ENCODE measurements around the gene NHSL2.
A peak's percentile ranks its signal among the peaks of the same experiment; 100 is the strongest.
"Not testable (repeated sequence)": the region's sequence is repeated elsewhere in the genome, so short reads cannot be mapped to it uniquely, and the experiment has no call there.

NHSL2 gene

DNA sequence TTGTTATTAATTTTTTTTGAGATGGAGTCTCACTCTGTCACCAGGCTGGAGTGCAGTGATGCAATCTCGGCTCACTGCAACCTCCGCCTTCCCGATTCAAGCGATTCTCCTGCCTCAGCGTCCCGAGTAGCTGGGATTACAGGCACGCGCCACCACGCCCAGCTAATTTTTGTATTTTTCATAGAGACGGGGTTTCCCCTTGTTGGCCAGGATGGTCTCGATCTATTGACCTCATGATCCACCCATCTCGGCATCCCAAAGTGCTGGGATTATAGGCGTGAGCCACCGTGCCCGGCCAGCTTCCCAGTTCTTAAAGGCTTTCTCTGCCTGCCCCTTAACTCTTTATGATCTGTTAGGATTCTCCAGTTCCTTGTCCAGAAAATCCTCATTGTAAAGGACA is 147.7 kb downstream of the NHSL2 start:
- H3K23ac ChIP-seq (ENCODE audit: low read depth, low read length, poor library complexity); H3K4me2 ChIP-seq (ENCODE audit: insufficient read depth, low read length, poor library complexity, severe bottlenecking); H3K4ac ChIP-seq (ENCODE audit: low read length); H3K4me3 ChIP-seq (ENCODE audit: low read length in 2 of 2); H2BK5ac ChIP-seq (ENCODE audit: low read length); H3K27me3 ChIP-seq (ENCODE audit: control insufficient read depth in 3 of 3, insufficient read depth in 3 of 3, low read depth in 1 of 3, low read length in 3 of 3); H2BK12ac ChIP-seq (ENCODE audit: low read length); H4K8ac ChIP-seq (ENCODE audit: low read depth, low read length); H2AK5ac ChIP-seq (ENCODE audit: low read depth, low read length); H3K79me1 ChIP-seq (ENCODE audit: low read depth, low read length); H4K91ac ChIP-seq (ENCODE audit: low read depth, low read length, poor library complexity); H2BK120ac ChIP-seq (ENCODE audit: low read depth, low read length); H3K9me3 ChIP-seq (replicated peaks in 1 of 2; ENCODE audit: control insufficient read depth in 2 of 2, insufficient read depth in 1 of 2, low read depth in 1 of 2, low read length in 2 of 2); DNase-seq (ENCODE audit: low spot score); H2AFZ ChIP-seq (ENCODE audit: low read length); H3K14ac ChIP-seq (ENCODE audit: low read length); H2BK15ac ChIP-seq (ENCODE audit: low read length); H3K18ac ChIP-seq (ENCODE audit: low read length); H3K36me3 ChIP-seq (replicated peaks in 1 of 2; ENCODE audit: control insufficient read depth in 2 of 2, insufficient read depth in 2 of 2, low read length in 2 of 2); H3K27ac ChIP-seq (replicated peaks; ENCODE audit: low read length); H3K9ac ChIP-seq (ENCODE audit: low read depth, low read length, poor library complexity): not testable (repeated sequence)
- peaks cover 9 to 30% of the 10 kb centered on the region in 2 donors for H3K4me1 ChIP-seq (ENCODE audit: control insufficient read depth in 2 of 2, insufficient read depth in 1 of 2, low read depth in 1 of 2, low read length in 2 of 2)
- no CpG with 5 or more reads among the region's 15 CpGs for WGBS, 2 donors (ENCODE audit: extremely low coverage in 2 of 2, insufficient read length in 2 of 2, insufficient replicate concordance in 1 of 2)

DNA sequence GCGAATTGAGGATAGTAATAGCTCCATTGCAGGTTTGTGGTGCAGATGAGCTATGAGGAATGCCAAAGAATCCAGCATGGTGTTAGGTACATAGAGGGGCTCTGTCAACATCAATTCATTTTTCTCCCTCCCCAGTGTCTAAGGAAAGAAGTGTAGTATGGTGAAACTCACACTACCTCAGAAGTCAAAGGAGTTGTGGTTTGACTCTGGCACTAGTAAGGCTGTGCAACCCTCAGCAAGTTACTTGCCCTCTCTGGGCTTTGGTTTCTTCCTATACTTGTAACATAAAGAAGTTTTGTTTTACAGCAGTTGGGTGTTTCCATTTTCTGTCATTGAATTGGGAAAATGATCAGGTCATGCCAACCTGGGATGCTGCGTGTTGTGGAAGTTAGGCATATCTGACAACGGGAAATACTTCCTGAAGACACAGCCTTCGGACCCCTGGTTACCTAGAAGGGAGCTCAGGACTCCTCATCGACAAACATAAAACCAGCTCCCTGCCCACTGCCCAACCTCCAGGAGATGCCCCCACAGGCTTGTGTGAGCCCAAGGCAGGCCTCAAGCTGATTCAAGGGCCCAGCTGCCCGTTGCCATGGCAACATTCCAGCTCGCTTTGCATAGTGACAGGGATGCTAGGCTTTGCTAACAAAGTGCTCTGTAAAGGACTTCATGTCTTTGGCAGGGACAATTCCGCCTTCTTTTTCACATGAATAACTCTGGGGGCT is 149.7 kb downstream of the NHSL2 start:
- H3K4me1 ChIP-seq (ENCODE audit: control insufficient read depth in 2 of 2, insufficient read depth in 1 of 2, low read depth in 1 of 2, low read length in 2 of 2), result peaks cover 9 to 15% of the 10 kb centered on the region in 2 donors
- H3K27me3 ChIP-seq (ENCODE audit: control insufficient read depth in 3 of 3, insufficient read depth in 3 of 3, low read depth in 1 of 3, low read length in 3 of 3), result peaks cover 0 to 3% (median 0%) of the 10 kb centered on the region in 3 experiments
- H3K23ac ChIP-seq (ENCODE audit: low read depth, low read length, poor library complexity), result no peak overlapping the region
- H2BK12ac ChIP-seq (ENCODE audit: low read length), result no peak overlapping the region
- H2BK5ac ChIP-seq (ENCODE audit: low read length), result no peak overlapping the region
- WGBS, 2 donors (ENCODE audit: extremely low coverage in 2 of 2, insufficient read length in 2 of 2, insufficient replicate concordance in 1 of 2), result no CpG with 5 or more reads among the region's 8 CpGs
- H4K8ac ChIP-seq (ENCODE audit: low read depth, low read length), result no peak overlapping the region
- no peak overlapping the region for H2AFZ ChIP-seq (ENCODE audit: low read length)
- no peak overlapping the region for H3K14ac ChIP-seq (ENCODE audit: low read length)
- no peak overlapping the region for H3K4me2 ChIP-seq (ENCODE audit: insufficient read depth, low read length, poor library complexity, severe bottlenecking)
- H2BK120ac ChIP-seq (ENCODE audit: low read depth, low read length), result no peak overlapping the region
- peaks cover 2% of the 10 kb centered on the region for H3K79me1 ChIP-seq (ENCODE audit: low read depth, low read length)
- H3K4me3 ChIP-seq (ENCODE audit: low read length in 2 of 2), result no peak overlapping the region
- H3K9me3 ChIP-seq (replicated peaks in 1 of 2; ENCODE audit: control insufficient read depth in 2 of 2, insufficient read depth in 1 of 2, low read depth in 1 of 2, low read length in 2 of 2), result no peaks in the 10 kb centered on the region
- no peak overlapping the region for H4K91ac ChIP-seq (ENCODE audit: low read depth, low read length, poor library complexity)
- H3K27ac ChIP-seq (replicated peaks; ENCODE audit: low read length), result no peak overlapping the region
- H3K18ac ChIP-seq (ENCODE audit: low read length), result no peak overlapping the region
- no peak overlapping the region for H2AK5ac ChIP-seq (ENCODE audit: low read depth, low read length)
- H3K4ac ChIP-seq (ENCODE audit: low read length), result no peak overlapping the region
- H3K9ac ChIP-seq (ENCODE audit: low read depth, low read length, poor library complexity), result no peak overlapping the region
- no peaks in the 10 kb centered on the region for H3K36me3 ChIP-seq (replicated peaks in 1 of 2; ENCODE audit: control insufficient read depth in 2 of 2, insufficient read depth in 2 of 2, low read length in 2 of 2)
- no peak overlapping the region for H2BK15ac ChIP-seq (ENCODE audit: low read length)
- DNase-seq (ENCODE audit: low spot score), result peak; percentile 60

DNA sequence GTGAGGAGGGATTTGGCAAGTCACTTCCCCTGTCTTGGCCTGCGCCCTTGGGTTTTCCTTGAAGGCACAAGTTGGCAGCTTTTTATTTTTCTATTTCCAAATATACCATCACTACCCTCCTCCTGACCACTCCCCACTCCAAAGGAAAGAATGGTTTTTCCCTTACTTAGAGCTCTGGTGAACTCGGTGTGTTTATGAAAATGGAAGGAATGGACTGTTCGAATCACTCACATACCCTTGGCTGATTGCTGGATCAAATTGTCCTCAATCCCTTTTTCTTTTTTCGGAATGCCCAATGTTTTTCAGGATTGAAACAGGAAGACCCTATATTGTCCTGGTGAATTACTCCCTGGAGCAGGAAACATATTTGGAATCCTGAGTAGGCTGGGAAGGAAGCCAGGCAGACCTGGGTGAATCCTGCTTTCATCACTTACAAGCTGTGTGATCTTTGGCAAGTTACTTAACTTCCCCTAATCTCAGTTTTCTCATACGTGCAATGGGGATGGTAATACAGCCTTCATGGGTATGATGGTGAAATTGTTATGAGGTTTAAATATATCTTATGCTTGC is 150.4 kb downstream of the NHSL2 start:
- peaks cover 2% of the 10 kb centered on the region for H3K79me1 ChIP-seq (ENCODE audit: low read depth, low read length)
- no peak overlapping the region for H2AK5ac ChIP-seq (ENCODE audit: low read depth, low read length)
- no peak overlapping the region for H2AFZ ChIP-seq (ENCODE audit: low read length)
- no peak overlapping the region for H2BK15ac ChIP-seq (ENCODE audit: low read length)
- H2BK12ac ChIP-seq (ENCODE audit: low read length), result no peak overlapping the region
- no peak overlapping the region for H4K91ac ChIP-seq (ENCODE audit: low read depth, low read length, poor library complexity)
- H3K4me3 ChIP-seq (ENCODE audit: low read length in 2 of 2), result no peak overlapping the region
- DNase-seq (ENCODE audit: low spot score), result no peak
- no peak overlapping the region for H4K8ac ChIP-seq (ENCODE audit: low read depth, low read length)
- H3K14ac ChIP-seq (ENCODE audit: low read length), result no peak overlapping the region
- H2BK5ac ChIP-seq (ENCODE audit: low read length), result no peak overlapping the region
- H3K27me3 ChIP-seq (ENCODE audit: control insufficient read depth in 3 of 3, insufficient read depth in 3 of 3, low read depth in 1 of 3, low read length in 3 of 3), result peaks cover 0 to 5% (median 0%) of the 10 kb centered on the region in 3 experiments
- peaks cover 9 to 13% of the 10 kb centered on the region in 2 donors for H3K4me1 ChIP-seq (ENCODE audit: control insufficient read depth in 2 of 2, insufficient read depth in 1 of 2, low read depth in 1 of 2, low read length in 2 of 2)
- no peaks in the 10 kb centered on the region for H3K9me3 ChIP-seq (replicated peaks in 1 of 2; ENCODE audit: control insufficient read depth in 2 of 2, insufficient read depth in 1 of 2, low read depth in 1 of 2, low read length in 2 of 2)
- H3K27ac ChIP-seq (replicated peaks; ENCODE audit: low read length), result no peak overlapping the region
- H2BK120ac ChIP-seq (ENCODE audit: low read depth, low read length), result no peak overlapping the region
- no peak overlapping the region for H3K4ac ChIP-seq (ENCODE audit: low read length)
- no CpG with 5 or more reads among the region's 5 CpGs for WGBS, 2 donors (ENCODE audit: extremely low coverage in 2 of 2, insufficient read length in 2 of 2, insufficient replicate concordance in 1 of 2)
- no peaks in the 10 kb centered on the region for H3K36me3 ChIP-seq (replicated peaks in 1 of 2; ENCODE audit: control insufficient read depth in 2 of 2, insufficient read depth in 2 of 2, low read length in 2 of 2)
- H3K18ac ChIP-seq (ENCODE audit: low read length), result no peak overlapping the region
- no peak overlapping the region for H3K9ac ChIP-seq (ENCODE audit: low read depth, low read length, poor library complexity)
- H3K4me2 ChIP-seq (ENCODE audit: insufficient read depth, low read length, poor library complexity, severe bottlenecking), result no peak overlapping the region
- no peak overlapping the region for H3K23ac ChIP-seq (ENCODE audit: low read depth, low read length, poor library complexity)

DNA sequence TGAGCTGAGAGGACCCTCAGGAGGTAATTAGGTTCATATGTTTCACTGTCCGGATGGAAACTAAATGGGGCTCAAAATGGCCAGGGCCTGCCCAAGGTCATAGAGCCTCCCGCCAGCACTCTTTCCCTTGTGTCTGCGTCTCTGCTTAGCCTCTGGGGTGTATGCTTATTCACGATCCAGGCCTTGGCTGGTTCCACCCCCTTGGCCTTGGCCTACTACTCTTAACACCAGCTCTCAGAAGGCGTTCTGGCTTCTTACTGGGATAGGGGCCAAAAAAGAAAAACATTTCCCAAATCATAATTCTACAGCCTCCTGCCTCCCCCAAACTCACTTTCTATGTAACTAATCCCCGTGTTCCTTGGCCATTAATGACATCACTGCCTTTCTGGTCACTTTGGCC is 152.3 kb downstream of the NHSL2 start:
- H2BK5ac ChIP-seq (ENCODE audit: low read length), result no peak overlapping the region
- peaks cover 9 to 13% of the 10 kb centered on the region in 2 donors for H3K4me1 ChIP-seq (ENCODE audit: control insufficient read depth in 2 of 2, insufficient read depth in 1 of 2, low read depth in 1 of 2, low read length in 2 of 2)
- no peak overlapping the region for H4K91ac ChIP-seq (ENCODE audit: low read depth, low read length, poor library complexity)
- peaks cover 0 to 5% (median 0%) of the 10 kb centered on the region in 3 experiments for H3K27me3 ChIP-seq (ENCODE audit: control insufficient read depth in 3 of 3, insufficient read depth in 3 of 3, low read depth in 1 of 3, low read length in 3 of 3)
- WGBS, 2 donors (ENCODE audit: extremely low coverage in 2 of 2, insufficient read length in 2 of 2, insufficient replicate concordance in 1 of 2), result no CpG with 5 or more reads among the region's 6 CpGs
- H3K27ac ChIP-seq (replicated peaks; ENCODE audit: low read length), result no peak overlapping the region
- no peak overlapping the region for H2BK120ac ChIP-seq (ENCODE audit: low read depth, low read length)
- H3K23ac ChIP-seq (ENCODE audit: low read depth, low read length, poor library complexity), result no peak overlapping the region
- no peak overlapping the region for H2BK15ac ChIP-seq (ENCODE audit: low read length)
- H2AFZ ChIP-seq (ENCODE audit: low read length), result no peak overlapping the region
- H3K79me1 ChIP-seq (ENCODE audit: low read depth, low read length), result peaks cover 2% of the 10 kb centered on the region
- H2BK12ac ChIP-seq (ENCODE audit: low read length), result no peak overlapping the region
- H3K4ac ChIP-seq (ENCODE audit: low read length), result no peak overlapping the region
- no peak overlapping the region for H3K9ac ChIP-seq (ENCODE audit: low read depth, low read length, poor library complexity)
- no peak for DNase-seq (ENCODE audit: low spot score)
- H3K9me3 ChIP-seq (replicated peaks in 1 of 2; ENCODE audit: control insufficient read depth in 2 of 2, insufficient read depth in 1 of 2, low read depth in 1 of 2, low read length in 2 of 2), result no peaks in the 10 kb centered on the region
- H4K8ac ChIP-seq (ENCODE audit: low read depth, low read length), result no peak overlapping the region
- H3K4me3 ChIP-seq (ENCODE audit: low read length in 2 of 2), result no peak overlapping the region
- H3K14ac ChIP-seq (ENCODE audit: low read length), result no peak overlapping the region
- H3K36me3 ChIP-seq (replicated peaks in 1 of 2; ENCODE audit: control insufficient read depth in 2 of 2, insufficient read depth in 2 of 2, low read length in 2 of 2), result peaks cover 0 to under 1% of the 10 kb centered on the region in 2 donors
- H3K4me2 ChIP-seq (ENCODE audit: insufficient read depth, low read length, poor library complexity, severe bottlenecking), result no peak overlapping the region
- no peak overlapping the region for H2AK5ac ChIP-seq (ENCODE audit: low read depth, low read length)
- H3K18ac ChIP-seq (ENCODE audit: low read length), result no peak overlapping the region
